ENCODE data around the gene PTPRN2. TPM values are rescaled to one million over a fixed set of nuclear protein-coding genes. Genes with fewer than 3 reads are reported as not detected.

PTPRN2 gene
- total and polyA plus RNA-seq, 2 donors (not counting 1 experiment from before 2014, with no cell fraction given), result 0.54 to 1.2 TPM

DNA sequence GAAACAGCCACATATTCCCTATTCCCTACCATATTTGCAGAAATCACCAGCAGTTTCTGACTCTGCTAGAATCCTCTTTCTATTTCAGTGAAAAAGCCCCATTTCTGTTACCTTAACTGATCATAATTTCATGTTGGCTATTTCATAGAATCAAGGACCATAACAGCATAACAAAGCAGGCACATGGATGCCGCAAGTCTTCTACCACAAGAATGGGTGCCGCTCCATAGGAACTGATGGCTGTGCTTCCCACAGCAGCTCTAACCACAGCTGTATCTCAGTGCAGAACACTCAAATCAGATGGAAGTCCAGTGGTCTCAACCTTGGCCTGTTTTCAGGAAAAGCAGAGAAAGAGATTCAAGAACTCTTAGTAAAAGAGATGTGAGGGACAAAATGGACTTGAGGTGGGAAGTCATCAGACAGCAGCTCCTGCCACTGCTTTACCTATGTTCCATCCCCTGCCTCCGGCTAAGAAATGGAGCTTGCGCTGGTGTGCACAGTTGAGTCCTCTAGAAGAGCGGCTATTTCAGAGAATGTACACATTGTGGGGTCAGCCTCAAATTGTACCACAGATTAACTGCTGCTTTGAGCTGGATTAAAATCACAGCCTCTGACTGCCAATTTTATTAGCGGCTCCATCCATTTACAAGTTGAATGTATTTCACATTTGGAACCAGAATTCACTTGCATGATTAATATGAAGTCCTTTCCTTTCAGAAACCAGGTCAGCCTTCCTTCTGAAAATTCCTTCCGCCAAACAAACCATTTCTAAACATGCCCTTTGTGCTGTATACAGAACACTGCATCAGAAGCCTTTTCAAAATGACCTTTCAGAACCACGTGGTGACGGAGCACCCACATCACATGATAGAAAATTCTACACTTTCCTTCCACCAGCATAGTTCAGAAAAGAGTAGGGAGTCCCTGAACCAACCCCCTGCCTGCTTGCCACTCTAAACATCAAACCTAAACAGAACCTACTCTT, 7.7 kb downstream of the PTPRN2 start:
- Histone ChIP-seq H3K9me3 (ENCODE audit: control insufficient read depth, insufficient read depth, low read depth, low read length) (no peaks in the 10 kb centered on the region), H3K4me3 (replicated peaks in 1 of 4; ENCODE audit: control extremely low read depth in 1 of 4, insufficient read depth in 1 of 4, low read depth in 3 of 4, low read length in 4 of 4) (no peak overlapping the region), H3K9ac (ENCODE audit: insufficient read depth, low read length) (no peak overlapping the region), H3K4me1 (ENCODE audit: control insufficient read depth, extremely low read depth, insufficient read depth, low read length) (no peaks in the 10 kb centered on the region), H2AFZ (ENCODE audit: low read length) (no peak overlapping the region), H3K27me3 (ENCODE audit: control insufficient read depth, insufficient read depth, low read length) (peaks cover 5% of the 10 kb centered on the region), H3K4me2 (ENCODE audit: extremely low read depth, insufficient read depth, low read length) (no peak overlapping the region), H3K79me2 (ENCODE audit: control insufficient read depth, insufficient read depth, low read length) (no peaks in the 10 kb centered on the region), H4K20me1 (ENCODE audit: control insufficient read depth, extremely low read depth, insufficient read depth, low read length) (no peaks in the 10 kb centered on the region), H3K27ac (ENCODE audit: insufficient read depth, low read length) (no peak overlapping the region), H3K36me3 (ENCODE audit: control insufficient read depth, insufficient read depth, low read length) (no peaks in the 10 kb centered on the region)
- TF ChIP-seq, protein P1, sequence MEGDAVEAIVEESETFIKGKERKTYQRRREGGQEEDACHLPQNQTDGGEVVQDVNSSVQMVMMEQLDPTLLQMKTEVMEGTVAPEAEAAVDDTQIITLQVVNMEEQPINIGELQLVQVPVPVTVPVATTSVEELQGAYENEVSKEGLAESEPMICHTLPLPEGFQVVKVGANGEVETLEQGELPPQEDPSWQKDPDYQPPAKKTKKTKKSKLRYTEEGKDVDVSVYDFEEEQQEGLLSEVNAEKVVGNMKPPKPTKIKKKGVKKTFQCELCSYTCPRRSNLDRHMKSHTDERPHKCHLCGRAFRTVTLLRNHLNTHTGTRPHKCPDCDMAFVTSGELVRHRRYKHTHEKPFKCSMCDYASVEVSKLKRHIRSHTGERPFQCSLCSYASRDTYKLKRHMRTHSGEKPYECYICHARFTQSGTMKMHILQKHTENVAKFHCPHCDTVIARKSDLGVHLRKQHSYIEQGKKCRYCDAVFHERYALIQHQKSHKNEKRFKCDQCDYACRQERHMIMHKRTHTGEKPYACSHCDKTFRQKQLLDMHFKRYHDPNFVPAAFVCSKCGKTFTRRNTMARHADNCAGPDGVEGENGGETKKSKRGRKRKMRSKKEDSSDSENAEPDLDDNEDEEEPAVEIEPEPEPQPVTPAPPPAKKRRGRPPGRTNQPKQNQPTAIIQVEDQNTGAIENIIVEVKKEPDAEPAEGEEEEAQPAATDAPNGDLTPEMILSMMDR (conservative IDR thresholded peaks at IDR 0.05 in 1 of 2, IDR thresholded peaks at IDR 0.05 in 1 of 2; ENCODE audit: low read depth in 1 of 2, low read length in 2 of 2), result no peak
- no peak for TF ChIP-seq EZH2 (IDR thresholded peaks at IDR 0.05; ENCODE audit: low read length, missing control alignments)
- DNase-seq (ENCODE audit: low read depth in 2 of 2), result no peak

DNA sequence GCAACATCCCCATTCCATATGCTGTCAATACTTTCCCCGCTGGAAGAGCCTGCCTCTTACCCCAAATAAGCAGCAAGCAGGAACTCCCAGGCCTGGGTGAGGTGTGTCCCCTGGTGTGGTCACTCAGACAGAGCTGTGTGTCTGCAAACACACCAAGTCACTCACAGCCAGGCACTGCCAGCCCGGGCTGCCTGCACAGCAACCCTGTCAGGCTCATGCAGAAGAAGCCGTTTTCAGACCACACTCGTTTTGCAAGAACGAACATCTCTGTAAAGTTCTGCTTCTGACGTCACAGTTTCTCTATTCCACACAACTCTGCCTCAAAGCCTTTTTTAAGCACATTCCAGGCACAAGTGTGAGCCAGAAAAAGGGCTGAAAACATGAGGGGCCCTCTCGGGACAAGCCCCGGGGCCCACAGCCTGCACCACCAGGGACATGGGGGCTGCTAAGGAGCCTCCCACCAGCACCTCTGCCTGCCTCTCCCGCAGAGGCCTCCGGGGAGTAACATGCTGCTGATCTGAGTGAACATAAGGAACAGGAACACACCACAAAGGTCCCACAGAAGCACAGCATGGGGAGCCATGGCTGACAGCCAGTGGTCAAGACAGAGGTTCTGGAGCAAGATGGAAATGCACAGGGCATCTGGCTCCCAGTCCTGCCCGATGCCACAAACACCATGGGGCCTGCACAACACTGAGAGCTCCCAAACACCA, 11.4 kb downstream of the PTPRN2 start:
- no peak for DNase-seq (ENCODE audit: low read depth in 2 of 2)
- Histone ChIP-seq H3K9ac (ENCODE audit: insufficient read depth, low read length) (no peak overlapping the region), H3K27me3 (ENCODE audit: control insufficient read depth, insufficient read depth, low read length) (no peaks in the 10 kb centered on the region), H3K36me3 (ENCODE audit: control insufficient read depth, insufficient read depth, low read length) (no peaks in the 10 kb centered on the region), H3K4me2 (ENCODE audit: extremely low read depth, insufficient read depth, low read length) (no peak overlapping the region), H3K27ac (ENCODE audit: insufficient read depth, low read length) (no peak overlapping the region), H3K9me3 (ENCODE audit: control insufficient read depth, insufficient read depth, low read depth, low read length) (no peaks in the 10 kb centered on the region), H3K79me2 (ENCODE audit: control insufficient read depth, insufficient read depth, low read length) (no peaks in the 10 kb centered on the region), H4K20me1 (ENCODE audit: control insufficient read depth, extremely low read depth, insufficient read depth, low read length) (no peaks in the 10 kb centered on the region), H2AFZ (ENCODE audit: low read length) (no peak overlapping the region), H3K4me3 (replicated peaks in 1 of 4; ENCODE audit: control extremely low read depth in 1 of 4, insufficient read depth in 1 of 4, low read depth in 3 of 4, low read length in 4 of 4) (no peak overlapping the region), H3K4me1 (ENCODE audit: control insufficient read depth, extremely low read depth, insufficient read depth, low read length) (no peaks in the 10 kb centered on the region)
- TF ChIP-seq, protein P1 (conservative IDR thresholded peaks at IDR 0.05 in 1 of 2, IDR thresholded peaks at IDR 0.05 in 1 of 2; ENCODE audit: low read depth in 1 of 2, low read length in 2 of 2), result no peak
- TF ChIP-seq EZH2 (IDR thresholded peaks at IDR 0.05; ENCODE audit: low read length, missing control alignments), result no peak

DNA sequence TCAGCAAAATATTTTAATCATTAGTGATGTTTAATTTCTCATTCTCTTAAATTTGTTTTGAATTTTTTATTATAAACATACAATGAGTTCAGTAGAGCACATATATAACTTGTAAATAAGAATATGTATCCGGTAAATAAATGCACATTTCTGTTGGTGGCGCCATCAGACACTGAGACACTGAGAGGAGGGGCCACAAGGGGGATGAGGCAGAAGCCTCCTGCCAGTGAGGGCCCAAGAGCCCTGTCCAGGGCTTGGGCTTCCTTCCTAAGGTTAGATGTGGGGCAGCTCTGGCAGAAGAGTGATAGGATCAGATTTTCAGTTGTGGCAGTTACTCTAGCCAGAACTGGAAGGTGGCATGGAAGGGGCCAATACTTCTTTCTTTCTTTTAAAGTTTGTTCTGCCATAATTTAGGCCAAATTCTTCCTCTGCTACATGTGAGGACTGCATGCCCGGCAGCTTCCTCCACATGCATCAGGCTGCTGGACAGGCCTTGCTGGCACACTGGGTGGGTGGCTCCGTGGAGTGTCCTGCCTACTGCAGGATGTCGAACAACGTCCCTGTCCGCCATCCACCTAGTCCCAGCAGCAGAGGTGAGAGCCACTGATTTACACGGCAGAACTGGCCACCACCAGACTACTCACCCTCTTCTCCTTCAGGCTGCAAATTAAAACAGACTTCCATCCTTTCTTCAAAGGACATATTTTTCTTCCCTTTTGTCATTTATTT, 13.2 kb downstream of the PTPRN2 start:
- DNase-seq (ENCODE audit: low read depth in 2 of 2), result no peak
- Histone ChIP-seq H3K9ac (ENCODE audit: insufficient read depth, low read length) (no peak overlapping the region), H2AFZ (ENCODE audit: low read length) (no peak overlapping the region), H3K27ac (ENCODE audit: insufficient read depth, low read length) (no peak overlapping the region), H3K4me3 (replicated peaks in 1 of 4; ENCODE audit: control extremely low read depth in 1 of 4, insufficient read depth in 1 of 4, low read depth in 3 of 4, low read length in 4 of 4) (no peak overlapping the region), H3K4me2 (ENCODE audit: extremely low read depth, insufficient read depth, low read length) (no peak overlapping the region), H4K20me1 (ENCODE audit: control insufficient read depth, extremely low read depth, insufficient read depth, low read length) (no peaks in the 10 kb centered on the region), H3K9me3 (ENCODE audit: control insufficient read depth, insufficient read depth, low read depth, low read length) (no peaks in the 10 kb centered on the region), H3K27me3 (ENCODE audit: control insufficient read depth, insufficient read depth, low read length) (no peaks in the 10 kb centered on the region), H3K79me2 (ENCODE audit: control insufficient read depth, insufficient read depth, low read length) (no peaks in the 10 kb centered on the region), H3K36me3 (ENCODE audit: control insufficient read depth, insufficient read depth, low read length) (no peaks in the 10 kb centered on the region), H3K4me1 (ENCODE audit: control insufficient read depth, extremely low read depth, insufficient read depth, low read length) (no peaks in the 10 kb centered on the region)
- TF ChIP-seq, protein P1 (conservative IDR thresholded peaks at IDR 0.05 in 1 of 2, IDR thresholded peaks at IDR 0.05 in 1 of 2; ENCODE audit: low read depth in 1 of 2, low read length in 2 of 2), result no peak
- no peak for TF ChIP-seq EZH2 (IDR thresholded peaks at IDR 0.05; ENCODE audit: low read length, missing control alignments)

Data from fibroblast of lung (primary cell).